Muscle of leg (tissue), 16 donors: ENCODE measurements around the gene MANSC4. TPM values are rescaled to one million over a fixed set of nuclear protein-coding genes. Genes with fewer than 3 reads are reported as not detected.

Source experiments
- DNase-seq: peaks from one replicate; pipeline ENCODE4 v3.0.0; 2013
- H3K27ac ChIP-seq: one replicate; pipeline ENCODE4 v1.5.1; 2013; ENCODE audit warnings: mild to moderate bottlenecking, low read length, control low read depth
- H3K27me3 ChIP-seq: one replicate; pipeline ENCODE4 v1.6.1; 2013; ENCODE audit warnings: low read length; ENCODE audit not compliant: control insufficient read depth, insufficient read depth
- H3K36me3 ChIP-seq: one replicate; pipeline ENCODE4 v1.6.1; 2013; ENCODE audit warnings: low read length; ENCODE audit not compliant: control insufficient read depth, insufficient read depth
- H3K4me1 ChIP-seq: one replicate; pipeline ENCODE4 v1.6.1; 2013; ENCODE audit warnings: low read length; ENCODE audit not compliant: control insufficient read depth, insufficient read depth
- H3K4me3 ChIP-seq: one replicate; pipeline ENCODE4 v1.5.1; 2013; ENCODE audit warnings: low read length, control low read depth
- H3K9me3 ChIP-seq: replicated peaks from 2 replicates; pipeline ENCODE4 v1.6.1; 2013; ENCODE audit warnings: low read depth, low read length; ENCODE audit not compliant: control insufficient read depth
- WGBS: methylation state at CpG from one replicate; pipeline ENCODE4 v1.1.5; 2013; ENCODE audit warnings: missing lambda C conversion rate; ENCODE audit not compliant: insufficient coverage; 5-methylcytosine and 5-hydroxymethylcytosine counted together
- long read RNA-seq, 11 donors: transcript quantifications; one replicate each; lab custom pipeline, GENCODE V29; 2026
- polyA plus RNA-seq, 8 donors: library from polyadenylated mRNA; unstranded; fragments of 120-200 nt; gene quantifications; one replicate each; pipeline versions ENCODE4 v1.2.1 to v1.2.3, GENCODE V29; 2013; ENCODE audit warnings: inconsistent platforms in 1 of 8, low replicate concordance in 1 of 8; ENCODE audit not compliant: insufficient read length in 8 of 8, insufficient read depth in 1 of 8
- total RNA-seq: library from RNA; stranded (reverse); fragments of 120-200 nt; gene quantifications from one replicate; pipeline ENCODE4 v1.2.4, GENCODE V29; 2013

Gene MANSC4
- total RNA-seq (not detected), polyA plus RNA-seq (under 1 TPM in 2 of 8 donors, not detected in 6; 0.23 to 0.24 TPM)
- long read RNA-seq, donor 1 = 0 reads
- long read RNA-seq, donor 2 = 0 reads
- long read RNA-seq, donor 3 = 0 reads
- long read RNA-seq, donor 4 = 0 reads
- long read RNA-seq, donor 5 = 0 reads
- long read RNA-seq, donor 6 = 0 reads
- long read RNA-seq, donor 7 = 0 reads
- long read RNA-seq, donor 8 = 0 reads
- long read RNA-seq, donor 9 = 0 reads
- long read RNA-seq, donor 10 = 0 reads
- long read RNA-seq, donor 11 = 0 reads

- H3K9me3 ChIP-seq = no peaks in the 10 kb centered on the region
- peaks cover 5% of the 10 kb centered on the region for H3K36me3 ChIP-seq
- peaks cover 18% of the 10 kb centered on the region for H3K4me1 ChIP-seq
- WGBS = under 1% methylated on average over 88 of the region's 92 CpGs
- peak within 1 kb of the TSS; percentile 67 for H3K4me3 ChIP-seq
- peak within 1 kb of the TSS; percentile 93 for H3K27ac ChIP-seq
- no peaks in the 10 kb centered on the region for H3K27me3 ChIP-seq
- peak; percentile 86 for DNase-seq
Observed at GRCh38 chr12:27779920-27780611, at the start of gene MANSC4, which contains the start of gene KLHL42. Gene MANSC4 (minus strand): TSS chr12:27780236. CDS start chr12:27771276, 8,960 bp downstream. Gene KLHL42 (plus strand): TSS chr12:27780233. CDS start chr12:27780331, 98 bp downstream.

- H3K27ac ChIP-seq = no peak overlapping the region
- no peak overlapping the region for H3K4me3 ChIP-seq
- no peaks in the 10 kb centered on the region for H3K9me3 ChIP-seq
- no CpG with 5 or more reads among the region's 3 CpGs for WGBS
- no peaks in the 10 kb centered on the region for H3K36me3 ChIP-seq
- H3K27me3 ChIP-seq = no peaks in the 10 kb centered on the region
- no peak for DNase-seq
- no peaks in the 10 kb centered on the region for H3K4me1 ChIP-seq
Observed at GRCh38 chr12:27828196-27828595, 48.2 kb upstream of the MANSC4 start.

- 63% methylated on average over 1 of the region's 1 CpG for WGBS
- no peaks in the 10 kb centered on the region for H3K36me3 ChIP-seq
- no peak for DNase-seq
Observed at GRCh38 chr12:27826076-27826475, 46.0 kb upstream of the MANSC4 start.

GRCh38 chr12:27824126-27824842 lies 44.2 kb upstream of the MANSC4 start:
- Histone ChIP-seq H3K27ac (no peak overlapping the region), H3K36me3 (no peaks in the 10 kb centered on the region), H3K27me3 (no peaks in the 10 kb centered on the region), H3K4me1 (peaks cover 2% of the 10 kb centered on the region), H3K9me3 (no peaks in the 10 kb centered on the region), H3K4me3 (no peak overlapping the region)
- WGBS = 69% methylated on average over 10 of the region's 12 CpGs
- no peak for DNase-seq

More at GRCh38 chr12:27826076-27826475, 46.0 kb upstream of the MANSC4 start:
- no peaks in the 10 kb centered on the region for H3K4me1 ChIP-seq
- no peak overlapping the region for H3K4me3 ChIP-seq
- H3K27me3 ChIP-seq = no peaks in the 10 kb centered on the region
- H3K9me3 ChIP-seq = no peaks in the 10 kb centered on the region
- no peak overlapping the region for H3K27ac ChIP-seq

- no peaks in the 10 kb centered on the region for H3K36me3 ChIP-seq
- no peaks in the 10 kb centered on the region for H3K9me3 ChIP-seq
- no peak overlapping the region for H3K27ac ChIP-seq
- 80% methylated on average over 1 of the region's 5 CpGs for WGBS
- H3K27me3 ChIP-seq = no peaks in the 10 kb centered on the region
- H3K4me1 ChIP-seq = peaks cover 4% of the 10 kb centered on the region
- DNase-seq = no peak
- H3K4me3 ChIP-seq = no peak overlapping the region
Observed at GRCh38 chr12:27823038-27823437, 43.0 kb upstream of the MANSC4 start.

GRCh38 chr12:27822076-27822712 lies 42.2 kb upstream of the MANSC4 start:
- DNase-seq = no peak
- no peaks in the 10 kb centered on the region for H3K36me3 ChIP-seq
- H3K4me1 ChIP-seq = peaks cover 4% of the 10 kb centered on the region
- no peaks in the 10 kb centered on the region for H3K27me3 ChIP-seq
- H3K4me3 ChIP-seq = no peak overlapping the region
- no peaks in the 10 kb centered on the region for H3K9me3 ChIP-seq
- 83% methylated on average over 7 of the region's 9 CpGs for WGBS
- no peak overlapping the region for H3K27ac ChIP-seq

GRCh38 chr12:27821259-27821973 lies 41.4 kb upstream of the MANSC4 start:
- Histone ChIP-seq H3K36me3 (no peaks in the 10 kb centered on the region), H3K9me3 (no peaks in the 10 kb centered on the region), H3K4me1 (peaks cover 4% of the 10 kb centered on the region), H3K27me3 (no peaks in the 10 kb centered on the region), H3K4me3 (no peak overlapping the region), H3K27ac (no peak overlapping the region)
- 0% methylated on average over 5 of the region's 7 CpGs for WGBS
- peak; percentile 85 for DNase-seq

GRCh38 chr12:27820564-27820963 lies 40.5 kb upstream of the MANSC4 start:
- H3K27ac ChIP-seq = no peak overlapping the region
- no peak for DNase-seq
- H3K4me1 ChIP-seq = peaks cover 4% of the 10 kb centered on the region
- WGBS = no CpG with 5 or more reads among the region's 5 CpGs
- no peaks in the 10 kb centered on the region for H3K27me3 ChIP-seq
- no peaks in the 10 kb centered on the region for H3K9me3 ChIP-seq
- H3K4me3 ChIP-seq = no peak overlapping the region
- no peaks in the 10 kb centered on the region for H3K36me3 ChIP-seq

GRCh38 chr12:27818401-27818918 lies 38.4 kb upstream of the MANSC4 start:
- peak; percentile 69 for DNase-seq
- Histone ChIP-seq H3K27ac (peak overlapping the region; percentile 26), H3K27me3 (no peaks in the 10 kb centered on the region), H3K4me1 (peaks cover 4% of the 10 kb centered on the region), H3K9me3 (no peaks in the 10 kb centered on the region), H3K4me3 (no peak overlapping the region), H3K36me3 (no peaks in the 10 kb centered on the region)
- WGBS = 50% methylated on average over 2 of the region's 7 CpGs
